ENCODE measurements around the gene ANKRD63. TPM values are rescaled to one million over a fixed set of nuclear protein-coding genes. Genes with fewer than 3 reads are reported as not detected.
A peak's percentile ranks its signal among the peaks of the same experiment; 100 is the strongest.

The ANKRD63 gene
- total RNA-seq, 1 experiment from 2014 or later, result 1.2 TPM

- no peak overlapping the region for H3K4me2 ChIP-seq (ENCODE audit: low read length)
- H2AFZ ChIP-seq (ENCODE audit: low read length), result no peak overlapping the region
- POLR2A ChIA-PET (ENCODE audit: unreplicated experiment), result interaction anchor here (0.6 kb wide), 1 partner anchor 41 kb away, joined by 3 read pairs; no protein-coding TSS in a partner anchor
Measured at GRCh38 chr15:40274350-40275274, 8.3 kb downstream of the ANKRD63 start.

GRCh38 chr15:40273428-40273827 is 9.4 kb downstream of the ANKRD63 start:
- Histone ChIP-seq H3K79me2 (ENCODE audit: low read length) (no peaks in the 10 kb centered on the region), H3F3A (ENCODE audit: low read length, unreplicated experiment) (no peaks in the 10 kb centered on the region), H3K9me3 (ENCODE audit: low read length) (no peaks in the 10 kb centered on the region), H2AFZ (ENCODE audit: low read length) (no peak overlapping the region), H3K9ac (ENCODE audit: low read length) (no peak overlapping the region), H3K36me3 (ENCODE audit: low read depth, low read length) (peaks cover 6% of the 10 kb centered on the region), H3K27ac (ENCODE audit: low read length) (no peak overlapping the region), H3K4me2 (ENCODE audit: low read length) (no peak overlapping the region), H3K4me1 (ENCODE audit: insufficient read depth, low read length) (no peaks in the 10 kb centered on the region), H3K27me3 (ENCODE audit: low read length) (no peaks in the 10 kb centered on the region), H3K9me2 (replicated peaks; ENCODE audit: low read length) (no peaks in the 10 kb centered on the region), H3K4me3 (ENCODE audit: low read length) (no peak overlapping the region), H4K20me1 (ENCODE audit: low read length) (no peaks in the 10 kb centered on the region)
- POLR2A ChIA-PET (ENCODE audit: unreplicated experiment), result interaction anchor here (0.6 kb wide), 1 partner anchor 17 kb away, joined by 3 read pairs; no protein-coding TSS in a partner anchor
- DNase-seq (no peak), ATAC-seq (no peak)
- intact Hi-C loops (cut with micrococcal nuclease), result loop anchor here (5.0 kb wide), 1 partner anchor 36 kb away; the partner anchor contains the start of gene PAK6
- CTCF ChIA-PET, result interaction anchor here (0.8 to 4.1 kb wide), 4 partner anchors 34 to 234 kb away, joined by 3 to 86 read pairs (median 5); partner anchors contain the start of gene PAK6
- no TSS peak for BruUV-seq (replicated peaks)
- TF ChIP-seq EZH2 (IDR thresholded peaks at IDR 0.05; ENCODE audit: low read length, unreplicated experiment) (no peak), EZH2phosphoT487 (IDR thresholded peaks at IDR 0.05; ENCODE audit: borderline replicate concordance, low read length) (no peak), CTCF (conservative IDR thresholded peaks at IDR 0.05; ENCODE audit: low read depth, low read length) (no peak)

More at GRCh38 chr15:40274350-40275274, 8.3 kb downstream of the ANKRD63 start:
- ATAC-seq (peak; percentile 63), DNase-seq (peak; percentile 88)
- BruUV-seq (replicated peaks), result no TSS peak
- no peak overlapping the region for H3K9ac ChIP-seq (ENCODE audit: low read length)
- H3K27me3 ChIP-seq (ENCODE audit: low read length), result no peaks in the 10 kb centered on the region
- no peaks in the 10 kb centered on the region for H3K4me1 ChIP-seq (ENCODE audit: insufficient read depth, low read length)
- TF ChIP-seq EZH2phosphoT487 (IDR thresholded peaks at IDR 0.05; ENCODE audit: borderline replicate concordance, low read length) (no peak), CTCF (conservative IDR thresholded peaks at IDR 0.05; ENCODE audit: low read depth, low read length) (peak; percentile 100)
- intact Hi-C loops (cut with micrococcal nuclease), result loop anchor here (1.0 to 5.0 kb wide), 4 partner anchors 37 to 230 kb away; partner anchors contain the start of gene PAK6
- CTCF ChIA-PET, result interaction anchor here (0.5 to 4.1 kb wide), 19 partner anchors 19 to 591 kb away, joined by 3 to 86 read pairs (median 3); partner anchors contain the start of genes EIF2AK4 and PAK6
- no peak overlapping the region for H3K4me3 ChIP-seq (ENCODE audit: low read length)
- H3K9me3 ChIP-seq (ENCODE audit: low read length), result no peaks in the 10 kb centered on the region
- peaks cover 6% of the 10 kb centered on the region; the same call in 1 of the 2 replicates for H3K36me3 ChIP-seq (ENCODE audit: low read depth, low read length)
- no peaks in the 10 kb centered on the region for H3F3A ChIP-seq (ENCODE audit: low read length, unreplicated experiment)
- no peaks in the 10 kb centered on the region for H3K9me2 ChIP-seq (replicated peaks; ENCODE audit: low read length)
- no peaks in the 10 kb centered on the region for H4K20me1 ChIP-seq (ENCODE audit: low read length)
- no peaks in the 10 kb centered on the region for H3K79me2 ChIP-seq (ENCODE audit: low read length)
- H3K27ac ChIP-seq (ENCODE audit: low read length), result no peak overlapping the region
